CD4-positive, alpha-beta T cell (primary cell): Measurements from ENCODE around the gene DHX29. TPM values are rescaled to one million over a fixed set of nuclear protein-coding genes. Genes with fewer than 3 reads are reported as not detected.

ENCODE experiments used
- ATAC-seq: fragments of 200-7000 bp; cut with Tn5 transposase; one replicate; pipeline ENCODE4 v1.10.0; 2022; ENCODE audit warnings: mild to moderate bottlenecking; ENCODE audit not compliant: poor library complexity
- CTCF ChIA-PET: fragments of 350-600 bp; sonication (Branson Sonifier 250); formaldehyde crosslinking; loops from one replicate; lab custom pipeline; 2021; ENCODE audit warnings: antibody characterized with exemption, inconsistent platforms; lab: Charles Lee
- POLR2A ChIA-PET: fragments of 350-600 bp; sonication (Branson Sonifier 250); formaldehyde crosslinking; loops from one replicate; lab custom pipeline; 2021; ENCODE audit warnings: antibody characterized with exemption, inconsistent platforms; lab: Charles Lee
- DNase-seq, 14 experiments: peaks; one replicate each; pipeline ENCODE4 v3.0.0-alpha.2; 2013 to 2020; ENCODE audit warnings: mixed read lengths in 2 of 14
- H3K27ac ChIP-seq, 2 donors: one replicate each; pipeline versions ENCODE4 v1.5.1 to v1.7.0; 2013; ENCODE audit warnings: low read length in 2 of 2, low read depth in 1 of 2, mild to moderate bottlenecking in 1 of 2
- H3K27me3 ChIP-seq, 2 experiments: 1 replicate in 1 of 2; 2 replicates in 1 of 2; pipeline versions ENCODE4 v1.6.1 to v1.7.0; 2013; ENCODE audit warnings: low read length in 2 of 2, control low read depth in 1 of 2, mild to moderate bottlenecking in 1 of 2, moderate library complexity in 1 of 2; ENCODE audit not compliant: insufficient read depth in 2 of 2, control insufficient read depth in 1 of 2
- H3K36me3 ChIP-seq: one replicate; pipeline ENCODE4 v1.6.1; 2013; ENCODE audit warnings: low read length, control low read depth; ENCODE audit not compliant: insufficient read depth
- H3K4me1 ChIP-seq: one replicate; pipeline ENCODE4 v1.6.1; 2013; ENCODE audit warnings: low read length, control low read depth; ENCODE audit not compliant: insufficient read depth
- H3K4me3 ChIP-seq: one replicate; pipeline ENCODE4 v1.5.1; 2013; ENCODE audit warnings: mild to moderate bottlenecking, low read length, moderate library complexity
- H3K9me3 ChIP-seq, 2 experiments: 1 replicate in 1 of 2; 2 replicates in 1 of 2; pipeline versions ENCODE4 v1.6.1 to v1.7.0; 2013; ENCODE audit warnings: low read length in 2 of 2, mild to moderate bottlenecking in 2 of 2, control low read depth in 1 of 2, moderate library complexity in 1 of 2; ENCODE audit not compliant: control insufficient read depth in 1 of 2, insufficient read depth in 1 of 2
- H3K27ac Mint-ChIP-seq: one replicate; pipeline ENCODE4 v1.8.0; 2020; ENCODE audit warnings: mixed read lengths
- H3K27me3 Mint-ChIP-seq: one replicate; pipeline ENCODE4 v1.8.0; 2021; ENCODE audit warnings: mixed read lengths
- H3K36me3 Mint-ChIP-seq: one replicate; pipeline ENCODE4 v1.8.0; 2021; ENCODE audit warnings: low read depth, mixed read lengths
- H3K4me1 Mint-ChIP-seq: one replicate; pipeline ENCODE4 v1.8.0; 2021; ENCODE audit warnings: low read depth, mixed read lengths
- H3K4me3 Mint-ChIP-seq: one replicate; pipeline ENCODE4 v1.8.0; 2020; ENCODE audit warnings: mild to moderate bottlenecking, mixed read lengths
- H3K9me3 Mint-ChIP-seq: one replicate; pipeline ENCODE4 v1.8.0; 2020; ENCODE audit warnings: mixed read lengths
- CTCF ChIP-seq: fragments of 200-600 bp; IDR thresholded peaks from one replicate; pipeline ENCODE4 v1.8.0; 2022; ENCODE audit warnings: antibody characterized with exemption, mild to moderate bottlenecking
- intact Hi-C, 2 experiments: fragments of 100-400 bp; cut with DNase I in 1 of 2; cut with micrococcal nuclease in 1 of 2; formaldehyde crosslinking; loops; one replicate each; pipeline versions ENCODE4 v1.15.1 to v1.9.0; 2023 to 2025; cut with DNase I, micrococcal nuclease
- total RNA-seq, 174 experiments: library from RNA in 2 of 174; stranded (reverse) in 2 of 174; gene quantifications; one replicate each; pipeline ENCODE4 v1.2.3 and lab custom pipeline; 2021 to 2026

DHX29 gene
- total RNA-seq, 2 experiments from 2014 or later, result 13.8 to 17.9 TPM

GRCh38 chr5:55222985-55223811 lies 84.3 kb downstream of the DHX29 start:
- Mint-ChIP-seq H3K27ac (no peak overlapping the region), H3K36me3 (no peaks in the 10 kb centered on the region), H3K9me3 (no peaks in the 10 kb centered on the region), H3K4me3 (peak overlapping the region; percentile 72), H3K27me3 (peaks cover 90% of the 10 kb centered on the region), H3K4me1 (peaks cover 53% of the 10 kb centered on the region)
- ATAC-seq (peak; percentile 15), DNase-seq (peak in 3 of 14 experiments; percentile 22 to 35 (median 32))
- H3K4me3 ChIP-seq, result peak overlapping the region; percentile 10
- ChIA-PET CTCF (interaction anchor here (1.0 kb wide), 1 partner anchor 9 kb away, joined by 4 read pairs; no protein-coding TSS in a partner anchor), POLR2A (interaction anchor here (1.0 to 2.5 kb wide), 3 partner anchors 8 to 46 kb away, joined by 3 to 19 read pairs (median 5); partner anchors contain the start of gene CCNO)
- peaks cover 52% of the 10 kb centered on the region for H3K4me1 ChIP-seq
- TF ChIP-seq CTCF, result no peak
- intact Hi-C loops, result no loop called here
- no peak overlapping the region for H3K27ac ChIP-seq
- no peaks in the 10 kb centered on the region for H3K36me3 ChIP-seq
- H3K27me3 ChIP-seq, result peaks cover 81 to 96% of the 10 kb centered on the region in 2 experiments
- peaks cover 0 to 40% of the 10 kb centered on the region in 2 experiments for H3K9me3 ChIP-seq

- peaks cover 44% of the 10 kb centered on the region for H3K4me1 ChIP-seq
- Mint-ChIP-seq H3K36me3 (no peaks in the 10 kb centered on the region), H3K4me1 (peaks cover 47% of the 10 kb centered on the region), H3K27ac (no peak overlapping the region), H3K9me3 (no peaks in the 10 kb centered on the region), H3K4me3 (peak overlapping the region; percentile 72), H3K27me3 (peaks cover 86% of the 10 kb centered on the region)
- TF ChIP-seq CTCF, result no peak
- DNase-seq (no peak), ATAC-seq (no peak)
- POLR2A ChIA-PET, result interaction anchor here (1.1 kb wide), 1 partner anchor 45 kb away, joined by 3 read pairs; no protein-coding TSS in a partner anchor
- peaks cover 73 to 95% of the 10 kb centered on the region in 2 experiments for H3K27me3 ChIP-seq
- intact Hi-C loops, result no loop called here
- peaks cover 0 to 34% of the 10 kb centered on the region in 2 experiments for H3K9me3 ChIP-seq
- CTCF ChIA-PET, result no interaction called here
- H3K27ac ChIP-seq, result no peak overlapping the region
- no peaks in the 10 kb centered on the region for H3K36me3 ChIP-seq
- H3K4me3 ChIP-seq, result no peak overlapping the region
Observed at GRCh38 chr5:55222092-55222984, 85.2 kb downstream of the DHX29 start.
